ENCODE results near the gene LRRC45. TPM values are rescaled to one million over a fixed set of nuclear protein-coding genes. Genes with fewer than 3 reads are reported as not detected.
A peak's percentile ranks its signal among the peaks of the same experiment; 100 is the strongest.

The LRRC45 gene
- total and polyA plus RNA-seq, 8 donors: 8.3 to 171 (median 21.0) TPM

DNA sequence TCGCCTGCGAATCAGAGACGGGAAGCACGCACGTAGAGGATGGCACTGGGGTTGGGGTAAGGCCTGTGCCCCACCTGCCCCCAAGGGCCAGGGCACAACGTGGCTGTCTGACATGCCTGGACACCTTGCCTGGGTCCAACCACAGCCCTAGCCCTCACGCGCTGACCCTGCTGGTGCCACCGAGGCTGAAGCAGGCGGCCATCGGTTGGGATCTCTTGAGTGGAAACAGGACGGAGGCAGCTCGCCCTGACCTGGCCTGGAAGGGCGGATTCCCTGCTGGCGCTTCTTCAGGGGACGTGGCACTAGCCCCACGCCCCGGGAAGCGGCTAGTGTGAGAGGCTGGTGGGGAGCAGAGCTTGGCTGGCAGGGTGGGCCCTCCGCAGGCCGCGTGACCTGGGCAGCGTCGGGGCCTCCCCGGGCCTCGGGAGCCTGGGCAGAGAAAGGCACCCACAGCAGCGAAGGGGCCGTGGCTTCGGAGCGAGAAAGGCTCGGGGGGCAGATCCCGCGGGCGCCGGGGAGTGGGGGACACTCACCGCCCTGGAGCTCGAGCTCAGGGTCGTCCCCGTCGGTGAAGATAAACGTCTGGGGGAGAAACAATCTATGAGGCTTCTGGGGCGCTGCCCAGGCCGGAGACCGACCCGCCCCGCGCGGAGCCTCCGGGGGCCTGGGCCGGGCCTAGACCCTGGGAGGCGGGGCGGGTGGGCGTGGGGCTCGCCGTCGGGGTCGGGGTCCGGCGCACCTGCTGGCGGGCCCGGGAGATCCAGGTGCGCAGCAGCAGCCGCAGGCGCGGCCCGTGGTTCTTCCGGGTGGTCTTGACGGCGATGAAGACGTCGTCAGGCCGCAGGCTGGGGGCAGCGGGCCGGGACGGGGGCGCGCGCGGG lies 27.9 kb downstream of the LRRC45 start:
- 10 to 28% (median 16%) methylated on average over 29 to 79 of the region's 79 CpGs for WGBS, 5 donors
- H3K27me3 ChIP-seq: no peaks in the 10 kb centered on the region
- peaks cover 19 to 69% (median 62%) of the 10 kb centered on the region in 4 donors for H3K36me3 ChIP-seq
- peak overlapping the region; percentile 67 to 88 (median 86) for H3K4me3 ChIP-seq
- no peaks in the 10 kb centered on the region for H3K9me3 ChIP-seq
- H3K4me1 ChIP-seq: peaks cover 28 to 55% (median 48%) of the 10 kb centered on the region in 4 donors
- DNase-seq: peak in 1 of 2 donors; percentile 56
- peak overlapping the region; percentile 50 to 85 (median 82) for H3K27ac ChIP-seq
- TF ChIP-seq POLR2AphosphoS5 (IDR thresholded peaks at IDR 0.05) (no peak), CTCF (IDR thresholded peaks at IDR 0.05) (no peak), POLR2A (IDR thresholded peaks at IDR 0.05) (no peak), EP300 (IDR thresholded peaks at IDR 0.05) (no peak)
- intact Hi-C loops (cut with DNase I; ENCODE audit: low total_unique reads): no loop called here

- 0 to 2% (median 1%) methylated on average over 30 to 94 of the region's 94 CpGs for WGBS, 5 donors
- Histone ChIP-seq H3K27ac (peak within 1 kb of the TSS; percentile 50 to 85 (median 82)), H3K27me3 (no peaks in the 10 kb centered on the region), H3K36me3 (peaks cover 29 to 72% (median 68%) of the 10 kb centered on the region in 4 donors), H3K9me3 (no peaks in the 10 kb centered on the region), H3K4me1 (peaks cover 28 to 55% (median 48%) of the 10 kb centered on the region in 4 donors), H3K4me3 (peak within 1 kb of the TSS; percentile 67 to 88 (median 86))
- peak; percentile 82 to 93 for DNase-seq
- intact Hi-C loops (cut with DNase I; ENCODE audit: low total_unique reads): no loop called here
- TF ChIP-seq POLR2AphosphoS5 (IDR thresholded peaks at IDR 0.05) (peak; percentile 31 to 73 (median 40)), POLR2A (IDR thresholded peaks at IDR 0.05) (no peak)
These were observed 28.9 kb downstream of the LRRC45 start, which contains the start of the genes GPS1 and RFNG for GRCh38 chr17:82051776-82052637. GPS1 (plus strand) TSS chr17:82051898; CDS start chr17:82051932, 34 bp downstream. RFNG (minus strand) TSS chr17:82051811; CDS start chr17:82051766, 45 bp downstream.

- 15 to 27% (median 20%) methylated on average over 11 to 19 of the region's 19 CpGs for WGBS, 5 donors
- Histone ChIP-seq H3K27me3 (no peaks in the 10 kb centered on the region), H3K27ac (peak overlapping the region in 3 of 5 donors; percentile 41 to 85 (median 82)), H3K9me3 (no peaks in the 10 kb centered on the region), H3K4me1 (peaks cover 28 to 55% (median 48%) of the 10 kb centered on the region in 4 donors), H3K36me3 (peaks cover 36 to 72% (median 68%) of the 10 kb centered on the region in 4 donors), H3K4me3 (peak overlapping the region; percentile 67 to 88 (median 86))
- DNase-seq: no peak
- TF ChIP-seq POLR2AphosphoS5 (IDR thresholded peaks at IDR 0.05) (no peak), POLR2A (IDR thresholded peaks at IDR 0.05) (no peak), EP300 (IDR thresholded peaks at IDR 0.05) (no peak), CTCF (IDR thresholded peaks at IDR 0.05) (no peak)
- intact Hi-C loops (cut with DNase I; ENCODE audit: low total_unique reads): no loop called here
These were observed 29.5 kb downstream of the LRRC45 start for GRCh38 chr17:82052638-82053059.

GRCh38 chr17:82053130-82053529 lies 30.0 kb downstream of the LRRC45 start:
- Histone ChIP-seq H3K9me3 (no peaks in the 10 kb centered on the region), H3K27ac (peak overlapping the region in 2 of 5 donors; percentile 82 to 85), H3K4me1 (peaks cover 28 to 55% (median 48%) of the 10 kb centered on the region in 4 donors), H3K36me3 (peaks cover 41 to 72% (median 68%) of the 10 kb centered on the region in 4 donors), H3K4me3 (peak overlapping the region; percentile 67 to 88 (median 86)), H3K27me3 (no peaks in the 10 kb centered on the region)
- no peak for TF ChIP-seq EP300 (IDR thresholded peaks at IDR 0.05)
- intact Hi-C loops (cut with DNase I; ENCODE audit: low total_unique reads): no loop called here
- 83 to 88% (median 86%) methylated on average over 15 to 19 of the region's 19 CpGs for WGBS, 5 donors
- DNase-seq: no peak

Measured in stomach (tissue), 9 donors.